Adrenal gland (tissue), 5 donors: ENCODE results near the gene ARHGAP10.

ENCODE experiments used
- POLR2A ChIP-seq, 2 donors: fragments of 450-650 bp; IDR thresholded peaks; one replicate each; pipeline ENCODE4 v1.6.1; 2017; ENCODE audit warnings: antibody characterized with exemption in 2 of 2, mild to moderate bottlenecking in 2 of 2, moderate library complexity in 1 of 2
- TF ChIP-seq, protein P1 (sequence below), 6 experiments: fragments of 450-650 bp in 4 of 6; fragments of 200-600 bp in 2 of 6; sonication (generic) in 1 of 6; IDR thresholded peaks; 1 replicate in 5 of 6; 2 replicates in 1 of 6; pipeline versions ENCODE4 v1.5.1 to v1.8.0; 2016 to 2021; ENCODE audit warnings: antibody characterized with exemption in 6 of 6, mild to moderate bottlenecking in 2 of 6, moderate library complexity in 1 of 6
- donor health status: DM: no; HTN: no; CAD: no.

DNA sequence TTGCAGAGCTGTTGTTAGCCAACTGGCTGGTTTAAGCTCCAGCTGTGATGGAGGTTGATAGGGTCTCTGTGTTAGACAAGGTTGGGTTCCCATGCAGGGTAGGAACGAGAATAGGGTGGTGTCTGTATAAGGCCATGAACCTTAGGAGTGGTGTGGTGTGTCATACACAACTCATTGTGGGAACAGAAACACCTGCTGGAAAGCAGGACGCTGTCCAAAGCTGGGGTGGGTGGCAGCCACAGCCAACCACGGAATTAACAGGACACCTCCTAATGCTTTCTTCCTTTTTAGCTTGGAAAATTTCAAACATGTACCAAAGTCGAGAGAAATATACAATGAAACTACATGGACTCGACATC, 94.4 kb downstream of the ARHGAP10 start:
- TF ChIP-seq, protein P1, sequence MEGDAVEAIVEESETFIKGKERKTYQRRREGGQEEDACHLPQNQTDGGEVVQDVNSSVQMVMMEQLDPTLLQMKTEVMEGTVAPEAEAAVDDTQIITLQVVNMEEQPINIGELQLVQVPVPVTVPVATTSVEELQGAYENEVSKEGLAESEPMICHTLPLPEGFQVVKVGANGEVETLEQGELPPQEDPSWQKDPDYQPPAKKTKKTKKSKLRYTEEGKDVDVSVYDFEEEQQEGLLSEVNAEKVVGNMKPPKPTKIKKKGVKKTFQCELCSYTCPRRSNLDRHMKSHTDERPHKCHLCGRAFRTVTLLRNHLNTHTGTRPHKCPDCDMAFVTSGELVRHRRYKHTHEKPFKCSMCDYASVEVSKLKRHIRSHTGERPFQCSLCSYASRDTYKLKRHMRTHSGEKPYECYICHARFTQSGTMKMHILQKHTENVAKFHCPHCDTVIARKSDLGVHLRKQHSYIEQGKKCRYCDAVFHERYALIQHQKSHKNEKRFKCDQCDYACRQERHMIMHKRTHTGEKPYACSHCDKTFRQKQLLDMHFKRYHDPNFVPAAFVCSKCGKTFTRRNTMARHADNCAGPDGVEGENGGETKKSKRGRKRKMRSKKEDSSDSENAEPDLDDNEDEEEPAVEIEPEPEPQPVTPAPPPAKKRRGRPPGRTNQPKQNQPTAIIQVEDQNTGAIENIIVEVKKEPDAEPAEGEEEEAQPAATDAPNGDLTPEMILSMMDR (IDR thresholded peaks at IDR 0.05) = no peak
- no peak for TF ChIP-seq POLR2A (IDR thresholded peaks at IDR 0.05)
